Measurements from ENCODE around the gene C19orf81. TPM values are rescaled to one million over a fixed set of nuclear protein-coding genes. Genes with fewer than 3 reads are reported as not detected.

Gene C19orf81
- polyA plus RNA-seq, 1 donor (not counting 4 experiments of a cell fraction or from before 2014, with no cell fraction given), result not detected

- H2AFZ ChIP-seq (ENCODE audit: control insufficient read depth, low read length), result no peak overlapping the region
- H3K27me3 ChIP-seq (ENCODE audit: control insufficient read depth, extremely low read depth, insufficient read depth, low read length), result no peaks in the 10 kb centered on the region
- dilution Hi-C loops (cut with MboI; ENCODE audit: extremely low pct_ligation_motif_present, low sequenced_read_pairs), result no loop called here
- TF ChIP-seq EZH2 (IDR thresholded peaks at IDR 0.05; ENCODE audit: low read length) (no peak), CTCF (optimal IDR thresholded peaks at IDR 0.05 in 1 of 3, IDR thresholded peaks at IDR 0.05 in 1 of 3, conservative IDR thresholded peaks at IDR 0.05 in 1 of 3; ENCODE audit: extremely low read depth in 1 of 3, insufficient read depth in 2 of 3, low read length in 3 of 3) (no peak)
- H4K20me1 ChIP-seq (ENCODE audit: control insufficient read depth, extremely low read depth, insufficient read depth, low read length), result no peaks in the 10 kb centered on the region
- no peaks in the 10 kb centered on the region for H3K4me1 ChIP-seq (ENCODE audit: control insufficient read depth, extremely low read depth, insufficient read depth, low read length)
- peaks cover 2% of the 10 kb centered on the region for H3K9me3 ChIP-seq (ENCODE audit: control insufficient read depth, low read depth, low read length)
- no peaks in the 10 kb centered on the region for H3K36me3 ChIP-seq (ENCODE audit: control insufficient read depth in 2 of 2, extremely low read depth in 1 of 2, insufficient read depth in 2 of 2, low read length in 2 of 2)
- H3K9me1 ChIP-seq (ENCODE audit: control insufficient read depth, extremely low read depth, insufficient read depth, low read length), result no peaks in the 10 kb centered on the region
- DNase-seq (ENCODE audit: low read depth, low spot score) (no peak), FAIRE-seq (no peak)
- H3K79me2 ChIP-seq (ENCODE audit: control insufficient read depth, insufficient read depth, low read length), result no peaks in the 10 kb centered on the region
- H3K9ac ChIP-seq (ENCODE audit: control insufficient read depth, extremely low read depth, insufficient read depth, low read length), result no peak overlapping the region
- no peak overlapping the region for H3K4me3 ChIP-seq (ENCODE audit: control insufficient read depth in 2 of 3, extremely low read depth in 1 of 3, insufficient read depth in 2 of 3, low read depth in 1 of 3, low read length in 3 of 3)
- no peak overlapping the region for H3K27ac ChIP-seq (ENCODE audit: control insufficient read depth, insufficient read depth, low read length)
- no peak overlapping the region for H3K4me2 ChIP-seq (ENCODE audit: control insufficient read depth, extremely low read depth, insufficient read depth, low read depth, low read length)
These were observed 20.7 kb upstream of the C19orf81 start for GRCh38 chr19:50628551-50628950.

- TF ChIP-seq EZH2 (IDR thresholded peaks at IDR 0.05; ENCODE audit: low read length), result no peak
- TF ChIP-seq CTCF (optimal IDR thresholded peaks at IDR 0.05 in 1 of 3, IDR thresholded peaks at IDR 0.05 in 1 of 3, conservative IDR thresholded peaks at IDR 0.05 in 1 of 3; ENCODE audit: extremely low read depth in 1 of 3, insufficient read depth in 2 of 3, low read length in 3 of 3), result no peak
- Histone ChIP-seq H3K9ac (ENCODE audit: control insufficient read depth, extremely low read depth, insufficient read depth, low read length) (no peak overlapping the region), H3K4me3 (ENCODE audit: control insufficient read depth in 2 of 3, extremely low read depth in 1 of 3, insufficient read depth in 2 of 3, low read depth in 1 of 3, low read length in 3 of 3) (no peak overlapping the region), H3K36me3 (ENCODE audit: control insufficient read depth in 2 of 2, extremely low read depth in 1 of 2, insufficient read depth in 2 of 2, low read length in 2 of 2) (no peaks in the 10 kb centered on the region), H3K4me2 (ENCODE audit: control insufficient read depth, extremely low read depth, insufficient read depth, low read depth, low read length) (no peak overlapping the region), H2AFZ (ENCODE audit: control insufficient read depth, low read length) (no peak overlapping the region), H3K4me1 (ENCODE audit: control insufficient read depth, extremely low read depth, insufficient read depth, low read length) (no peaks in the 10 kb centered on the region), H3K27me3 (ENCODE audit: control insufficient read depth, extremely low read depth, insufficient read depth, low read length) (no peaks in the 10 kb centered on the region), H4K20me1 (ENCODE audit: control insufficient read depth, extremely low read depth, insufficient read depth, low read length) (no peaks in the 10 kb centered on the region), H3K79me2 (ENCODE audit: control insufficient read depth, insufficient read depth, low read length) (no peaks in the 10 kb centered on the region), H3K9me1 (ENCODE audit: control insufficient read depth, extremely low read depth, insufficient read depth, low read length) (no peaks in the 10 kb centered on the region), H3K9me3 (ENCODE audit: control insufficient read depth, low read depth, low read length) (peaks cover 6% of the 10 kb centered on the region), H3K27ac (ENCODE audit: control insufficient read depth, insufficient read depth, low read length) (no peak overlapping the region)
- no peak for FAIRE-seq
- no peak for DNase-seq (ENCODE audit: low read depth, low spot score)
- dilution Hi-C loops (cut with MboI; ENCODE audit: extremely low pct_ligation_motif_present, low sequenced_read_pairs), result no loop called here
These were observed 20.1 kb upstream of the C19orf81 start for GRCh38 chr19:50629194-50629593.
